Lung microvascular endothelial cell (primary cell): Measurements from ENCODE around the gene PFN2. TPM values are rescaled to one million over a fixed set of nuclear protein-coding genes. Genes with fewer than 3 reads are reported as not detected.
A peak's percentile ranks its signal among the peaks of the same experiment; 100 is the strongest.
"Not testable (repeated sequence)": the region's sequence is repeated elsewhere in the genome, so short reads cannot be mapped to it uniquely, and the experiment has no call there.

Experiments
- DNase-seq, 2 donors: peaks; one replicate each; pipeline versions ENCODE4 v3.0.0 to v3.0.0-alpha.2; 2010; ENCODE audit warnings: low read depth in 2 of 2
- total RNA-seq: library from RNA; depleted of rRNA; stranded (reverse); fragments of >200 nt; gene quantifications from 2 replicates; pipeline ENCODE4 v1.2.1, GENCODE V29; 2014

Gene PFN2
- total RNA-seq, 1 donor from 2014 or later, result 4.2 TPM

- no peak for DNase-seq
Observed at GRCh38 chr3:149968216-149968615, 2.5 kb downstream of the PFN2 start.

GRCh38 chr3:149967086-149967685 lies 3.5 kb downstream of the PFN2 start:
- DNase-seq, result peak; percentile 55 to 57

- no peak for DNase-seq
Observed at GRCh38 chr3:149965278-149965677, 5.4 kb downstream of the PFN2 start.

GRCh38 chr3:149964291-149964690 lies 6.4 kb downstream of the PFN2 start:
- DNase-seq, result no peak

- no peak for DNase-seq
Observed at GRCh38 chr3:149963485-149963884, 7.2 kb downstream of the PFN2 start.

- DNase-seq, result no peak
Observed at GRCh38 chr3:149959443-149959842, 11.3 kb downstream of the PFN2 start.

GRCh38 chr3:149958171-149958796 lies 12.4 kb downstream of the PFN2 start:
- DNase-seq, result peak; percentile 2 to 4

GRCh38 chr3:149957361-149958125 lies 13.2 kb downstream of the PFN2 start:
- no peak for DNase-seq

- DNase-seq, result peak in 1 of 2 donors; percentile 27
Observed at GRCh38 chr3:149955449-149955848, 15.2 kb downstream of the PFN2 start.

- DNase-seq, result peak in 1 of 2 donors; percentile 50
Observed at GRCh38 chr3:149954812-149955211, 15.9 kb downstream of the PFN2 start.

GRCh38 chr3:149949181-149949580 lies 21.5 kb downstream of the PFN2 start:
- DNase-seq, result no peak

GRCh38 chr3:149947231-149947630 lies 23.5 kb downstream of the PFN2 start:
- DNase-seq, result no peak

- DNase-seq, result not testable (repeated sequence)
Observed at GRCh38 chr3:149943966-149944365, 26.7 kb downstream of the PFN2 start.

GRCh38 chr3:149942409-149942808 lies 28.3 kb downstream of the PFN2 start:
- DNase-seq, result no peak

GRCh38 chr3:149941946-149942345 lies 28.7 kb downstream of the PFN2 start:
- DNase-seq, result no peak

GRCh38 chr3:149941186-149941585 lies 29.5 kb downstream of the PFN2 start:
- no peak for DNase-seq

GRCh38 chr3:149938392-149939055 lies 32.2 kb downstream of the PFN2 start:
- not testable (repeated sequence) for DNase-seq

GRCh38 chr3:149936812-149937230 lies 33.9 kb downstream of the PFN2 start:
- peak; percentile 70 to 75 for DNase-seq

GRCh38 chr3:149934524-149934923 lies 36.2 kb downstream of the PFN2 start:
- DNase-seq, result no peak

- DNase-seq, result no peak
Observed at GRCh38 chr3:149933858-149934257, 36.8 kb downstream of the PFN2 start.

GRCh38 chr3:149933008-149933407 lies 37.7 kb downstream of the PFN2 start:
- no peak for DNase-seq

- DNase-seq, result no peak
Observed at GRCh38 chr3:149920119-149920518, 50.6 kb downstream of the PFN2 start.
